ENCODE measurements around the gene DIS3. TPM values are rescaled to one million over a fixed set of nuclear protein-coding genes. Genes with fewer than 3 reads are reported as not detected.

DIS3 gene
- total RNA-seq = 43.2 and 45.2 TPM in 2 replicates

GRCh38 chr13:72781451-72782439, at the start of gene DIS3, which contains the start of gene PIBF1:
Gene DIS3 (minus strand): TSS chr13:72781900. CDS start chr13:72781832, 68 bp downstream.
Gene PIBF1 (plus strand): TSS chr13:72782133. CDS start chr13:72783470, 1,337 bp downstream.
- intact Hi-C loops (cut with micrococcal nuclease) = loop anchor here (1.0 to 5.0 kb wide), 4 partner anchors 54 to 1506 kb away; partner anchors contain the start of genes BORA and MZT1
- DNase-seq (peak; percentile 87), ATAC-seq (ENCODE audit: low read depth) (peak; percentile 98)
- Mint-ChIP-seq H3K9me3 (no peaks in the 10 kb centered on the region), H3K4me3 (peak within 1 kb of the TSS; percentile 99), H3K27me3 (no peaks in the 10 kb centered on the region), H3K36me3 (ENCODE audit: low read depth) (peaks cover 57% of the 10 kb centered on the region), H3K4me1 (peaks cover 50% of the 10 kb centered on the region), H3K27ac (peak within 1 kb of the TSS; percentile 98)
- POLR2A ChIA-PET = interaction anchor here (1.6 kb wide), 1 partner anchor 54 kb away, joined by 4 read pairs; the partner anchor contains the start of genes BORA and MZT1
- TF ChIP-seq CTCF (IDR thresholded peaks at IDR 0.05) = no peak
- CTCF ChIA-PET = no interaction called here

DNA sequence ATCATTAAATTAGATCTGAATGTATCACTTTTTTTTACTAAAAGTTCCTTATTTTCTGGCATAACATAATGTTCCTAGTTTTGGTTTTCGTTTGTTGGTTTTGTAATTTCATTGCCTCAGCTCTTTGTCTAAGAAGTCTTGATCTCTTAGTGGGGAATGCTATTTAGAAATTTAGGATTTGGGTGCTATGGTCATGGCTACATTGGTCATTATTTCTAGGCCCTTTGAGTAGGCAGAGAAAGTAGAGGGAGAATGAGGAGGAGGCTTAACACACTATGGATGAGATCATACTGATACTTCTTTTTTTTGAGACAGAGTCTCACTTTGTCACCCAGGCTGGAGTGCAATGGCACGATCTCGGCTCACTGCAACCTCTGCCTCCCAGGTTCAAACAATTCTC, 42.0 kb upstream of the DIS3 start:
- no peaks in the 10 kb centered on the region for H3K27me3 Mint-ChIP-seq
- no peak for TF ChIP-seq CTCF (IDR thresholded peaks at IDR 0.05)
- no peaks in the 10 kb centered on the region for H3K4me1 Mint-ChIP-seq
- POLR2A ChIA-PET = no interaction called here
- intact Hi-C loops (cut with micrococcal nuclease) = no loop called here
- DNase-seq (no peak), ATAC-seq (ENCODE audit: low read depth) (no peak)
- no peak overlapping the region for H3K27ac Mint-ChIP-seq
- H3K4me3 Mint-ChIP-seq = no peak overlapping the region
- H3K9me3 Mint-ChIP-seq = no peaks in the 10 kb centered on the region
- CTCF ChIA-PET = no interaction called here
- H3K36me3 Mint-ChIP-seq (ENCODE audit: low read depth) = peaks cover 62% of the 10 kb centered on the region

DNA sequence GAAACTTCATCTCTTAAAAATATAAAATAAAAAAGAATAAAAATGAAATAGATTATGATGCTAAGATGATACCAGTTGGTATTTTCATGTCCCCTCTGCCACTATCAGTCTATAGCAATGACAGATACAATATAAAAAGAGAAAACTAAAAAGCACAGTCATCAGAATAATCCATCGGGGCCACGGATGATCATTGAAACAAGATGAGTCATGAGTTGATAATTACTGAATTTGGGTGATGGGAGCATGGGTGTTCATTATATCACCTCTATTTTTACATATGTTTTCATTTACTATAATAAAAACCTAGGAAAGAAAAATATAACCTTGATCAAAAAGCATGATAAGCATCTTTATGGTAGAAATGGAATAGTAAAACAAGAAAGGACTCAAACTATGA, 41.4 kb upstream of the DIS3 start:
- Mint-ChIP-seq H3K4me3 (no peak overlapping the region), H3K27ac (no peak overlapping the region), H3K27me3 (no peaks in the 10 kb centered on the region), H3K36me3 (ENCODE audit: low read depth) (peaks cover 63% of the 10 kb centered on the region), H3K9me3 (no peaks in the 10 kb centered on the region), H3K4me1 (no peaks in the 10 kb centered on the region)
- intact Hi-C loops (cut with micrococcal nuclease) = no loop called here
- CTCF ChIA-PET = no interaction called here
- no peak for ATAC-seq (ENCODE audit: low read depth)
- no peak for DNase-seq
- TF ChIP-seq CTCF (IDR thresholded peaks at IDR 0.05) = no peak
- POLR2A ChIA-PET = no interaction called here

GRCh38 chr13:72820898-72821279, 39.2 kb upstream of the DIS3 start:
- CTCF ChIA-PET = no interaction called here
- TF ChIP-seq CTCF (IDR thresholded peaks at IDR 0.05) = no peak
- Mint-ChIP-seq H3K27ac (no peak overlapping the region), H3K27me3 (no peaks in the 10 kb centered on the region), H3K36me3 (ENCODE audit: low read depth) (peaks cover 52% of the 10 kb centered on the region), H3K4me1 (no peaks in the 10 kb centered on the region), H3K4me3 (no peak overlapping the region), H3K9me3 (no peaks in the 10 kb centered on the region)
- ATAC-seq (ENCODE audit: low read depth) (no peak), DNase-seq (no peak)
- intact Hi-C loops (cut with micrococcal nuclease) = no loop called here
- POLR2A ChIA-PET = no interaction called here

- ChIA-PET POLR2A (no interaction called here), CTCF (no interaction called here)
- intact Hi-C loops (cut with micrococcal nuclease) = no loop called here
- ATAC-seq (ENCODE audit: low read depth) = no peak
- H3K9me3 Mint-ChIP-seq = no peaks in the 10 kb centered on the region
- no peak for DNase-seq
- H3K4me3 Mint-ChIP-seq = no peak overlapping the region
- peaks cover 51% of the 10 kb centered on the region for H3K36me3 Mint-ChIP-seq (ENCODE audit: low read depth)
- H3K4me1 Mint-ChIP-seq = no peaks in the 10 kb centered on the region
- H3K27me3 Mint-ChIP-seq = no peaks in the 10 kb centered on the region
- no peak for TF ChIP-seq CTCF (IDR thresholded peaks at IDR 0.05)
- no peak overlapping the region for H3K27ac Mint-ChIP-seq
Measured at GRCh38 chr13:72820156-72820897, 38.6 kb upstream of the DIS3 start.

All from activated B cell treated with CpG ODN at 0.5 μM for 24 hours (primary cell).